Measurements from ENCODE around the gene ELK3.

ELK3 gene

GRCh38 chr12:96258104-96258961 lies 64.2 kb downstream of the ELK3 start:
- DNase-seq (ENCODE audit: low spot score): peak; percentile 74

- DNase-seq (ENCODE audit: low spot score): no peak
Observed at GRCh38 chr12:96260231-96260630, 66.1 kb downstream of the ELK3 start.

- no peak for DNase-seq (ENCODE audit: low spot score)
Observed at GRCh38 chr12:96260644-96261043, 66.5 kb downstream of the ELK3 start.

DNA sequence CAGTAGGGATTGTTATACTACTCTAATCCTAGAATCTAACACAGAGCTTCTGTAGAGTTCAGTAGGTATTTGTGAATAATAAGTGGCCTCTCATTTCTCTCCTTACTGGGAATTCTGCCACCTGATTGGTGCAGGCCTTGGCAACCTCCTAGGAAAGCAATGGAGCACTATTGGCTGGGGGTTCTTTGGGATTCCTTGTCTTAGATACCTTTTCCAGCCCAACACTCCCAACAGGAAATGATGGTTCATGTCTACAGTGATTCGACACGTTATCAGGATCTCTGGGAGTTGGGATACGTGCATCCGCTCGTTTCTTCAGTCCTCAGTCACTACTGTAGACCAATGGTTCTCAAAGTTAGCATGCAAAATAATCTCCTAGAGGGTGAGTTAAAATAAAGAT lies 67.4 kb downstream of the ELK3 start:
- no peak for DNase-seq (ENCODE audit: low spot score)

DNA sequence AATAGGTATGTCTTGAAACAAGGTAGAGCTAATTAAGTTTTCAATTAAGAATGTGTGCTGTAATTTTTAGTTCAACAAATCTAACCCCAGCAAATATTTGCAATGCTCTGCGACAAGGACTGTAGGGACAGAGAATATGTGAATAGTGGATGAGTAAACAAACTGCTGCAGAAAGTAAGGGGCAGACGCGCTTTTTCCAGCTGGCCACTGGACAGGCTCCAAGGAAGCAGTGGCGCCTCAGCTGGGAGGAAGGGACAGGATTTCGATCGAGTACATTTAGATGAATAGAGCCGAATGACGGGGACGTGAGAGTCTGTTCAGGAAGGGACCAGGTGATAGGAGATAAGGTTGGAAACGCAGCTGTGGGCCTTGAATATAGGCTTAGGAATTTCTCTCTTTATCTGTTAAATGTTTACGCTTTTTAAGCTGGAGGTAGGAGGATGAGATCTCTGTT lies 69.3 kb downstream of the ELK3 start:
- DNase-seq (ENCODE audit: low spot score): no peak

DNA sequence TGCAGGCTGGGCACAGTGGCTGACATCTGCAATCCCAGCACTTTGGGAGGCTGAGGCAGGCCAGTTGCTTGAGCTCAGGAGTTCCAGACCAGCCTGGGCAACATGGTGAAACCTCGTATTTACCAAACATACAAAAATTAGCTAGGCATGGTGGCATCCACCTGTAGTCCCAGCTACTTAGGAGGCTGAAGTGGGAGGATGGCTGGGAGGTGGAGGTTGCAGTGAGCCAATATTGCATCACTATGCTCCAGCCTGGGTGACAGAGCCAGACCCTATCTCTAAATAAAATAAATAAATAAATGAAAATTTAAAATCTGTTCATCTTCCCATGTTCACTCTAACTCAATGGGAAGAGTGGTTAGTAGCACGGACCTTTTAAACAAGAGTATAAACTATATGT lies 71.2 kb downstream of the ELK3 start:
- DNase-seq (ENCODE audit: low spot score): no peak

DNA sequence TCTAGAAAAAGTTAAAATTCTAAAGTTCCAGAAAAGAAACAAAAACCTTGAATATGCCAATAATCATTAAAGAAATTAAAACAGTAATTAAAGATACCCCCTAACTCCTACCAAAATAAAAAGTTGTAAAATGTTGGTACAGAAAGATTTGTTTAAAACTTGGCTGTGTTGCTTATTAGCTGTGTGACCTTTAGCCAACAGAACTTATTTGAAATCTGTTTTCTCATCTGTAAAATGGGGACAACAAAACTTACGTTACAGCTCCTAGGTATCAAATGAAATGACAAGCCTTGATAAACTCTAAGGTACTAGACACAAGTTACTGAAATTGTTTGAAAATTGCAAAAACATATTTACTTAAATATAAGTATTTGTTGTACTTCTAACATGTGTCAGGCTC lies 71.7 kb downstream of the ELK3 start:
- no peak for DNase-seq (ENCODE audit: low spot score)

GRCh38 chr12:96266238-96266637 lies 72.1 kb downstream of the ELK3 start:
- DNase-seq (ENCODE audit: low spot score): no peak

DNA sequence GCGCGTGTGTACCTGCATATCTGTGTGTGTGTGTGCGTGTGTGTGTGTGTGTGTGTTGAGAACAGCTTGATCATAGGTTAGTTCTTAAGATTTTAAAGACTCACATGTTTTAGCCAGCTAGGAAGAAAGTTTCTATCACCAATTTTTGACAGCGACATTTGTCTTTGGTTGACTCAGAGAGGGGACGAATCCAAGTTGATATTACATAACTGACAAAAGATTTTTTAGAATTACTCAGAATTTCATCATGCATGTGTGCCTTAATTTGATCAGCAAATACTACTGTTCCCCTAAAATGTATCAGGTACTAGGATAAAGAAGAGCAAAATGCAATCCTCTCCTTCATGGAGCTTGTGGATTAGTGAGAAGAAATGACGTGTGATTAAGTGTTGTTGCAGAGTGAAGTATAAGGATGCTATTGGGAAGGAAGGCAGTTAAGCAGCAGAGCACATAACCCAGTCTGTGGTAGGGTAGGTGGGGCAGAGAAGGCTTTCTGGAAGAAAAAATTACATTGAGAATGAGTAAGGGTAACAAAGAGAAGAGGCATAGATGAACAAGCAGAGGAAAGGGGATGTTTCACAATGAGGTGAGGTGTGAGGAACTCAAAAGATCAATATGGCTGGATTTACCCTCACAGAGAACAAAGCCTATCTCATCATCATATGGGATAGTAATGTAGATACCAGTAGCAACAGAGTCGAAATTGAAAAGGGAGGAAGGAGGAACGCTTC lies 77.5 kb downstream of the ELK3 start:
- DNase-seq (ENCODE audit: low spot score): no peak

DNA sequence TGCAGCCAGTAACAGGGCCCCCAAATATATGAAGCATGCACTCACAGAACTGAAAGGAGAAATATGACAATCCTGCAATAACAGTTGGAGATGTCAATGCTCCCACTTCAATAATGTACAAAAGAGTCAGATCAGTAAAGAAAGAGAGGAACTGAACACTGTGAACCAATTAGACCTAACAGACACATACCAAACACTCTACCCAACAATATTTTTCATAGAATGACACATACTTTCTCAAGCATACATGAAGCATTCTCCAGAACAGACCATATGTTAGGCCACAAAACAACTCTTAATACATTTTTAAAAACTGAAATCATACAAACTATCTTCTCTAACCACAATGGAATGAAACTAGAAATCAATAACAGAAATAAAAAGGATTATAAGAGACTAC lies 80.2 kb downstream of the ELK3 start:
- DNase-seq (ENCODE audit: low spot score): no peak

DNA sequence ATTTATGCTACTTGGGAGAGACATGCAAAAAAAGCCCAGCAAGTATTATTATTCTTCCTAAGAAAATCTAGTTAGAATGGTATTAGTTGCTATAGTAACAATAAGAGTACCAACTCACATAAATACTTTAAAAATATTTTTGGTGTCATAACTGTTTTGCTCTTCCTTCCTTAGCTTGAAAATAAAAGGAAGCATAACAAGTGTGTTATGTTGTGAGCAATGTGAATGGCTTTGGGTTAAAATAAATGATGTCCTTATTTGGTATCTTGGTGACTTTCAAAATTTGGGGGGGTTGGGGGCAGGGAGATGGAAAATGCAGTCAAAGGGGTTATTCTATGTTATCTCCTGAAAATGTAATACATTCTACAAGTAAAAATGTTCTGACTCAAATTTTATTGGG lies 91.0 kb downstream of the ELK3 start:
- DNase-seq (ENCODE audit: low spot score): no peak

DNA sequence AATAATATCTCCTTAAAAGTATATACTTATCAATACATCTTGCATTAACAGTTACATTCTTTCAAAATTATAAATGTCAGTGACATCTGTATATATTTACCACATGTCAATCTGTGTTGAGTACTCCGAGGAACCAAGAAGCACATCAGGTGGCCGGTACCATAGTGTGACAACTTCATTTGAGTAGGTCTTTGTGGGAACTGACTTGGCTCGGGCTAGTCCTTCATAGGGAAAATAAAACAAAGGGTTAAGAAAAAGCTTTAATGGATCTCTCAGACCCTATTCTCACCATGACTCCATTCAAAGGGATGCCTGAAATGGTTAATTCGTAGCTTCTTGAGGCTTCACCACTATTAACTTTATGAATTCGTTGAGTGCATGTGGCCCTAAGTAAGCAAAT lies 94.9 kb downstream of the ELK3 start:
- no peak for DNase-seq (ENCODE audit: low spot score)

- DNase-seq (ENCODE audit: low spot score): no peak
Observed at GRCh38 chr12:96293093-96293492, 98.9 kb downstream of the ELK3 start.

DNA sequence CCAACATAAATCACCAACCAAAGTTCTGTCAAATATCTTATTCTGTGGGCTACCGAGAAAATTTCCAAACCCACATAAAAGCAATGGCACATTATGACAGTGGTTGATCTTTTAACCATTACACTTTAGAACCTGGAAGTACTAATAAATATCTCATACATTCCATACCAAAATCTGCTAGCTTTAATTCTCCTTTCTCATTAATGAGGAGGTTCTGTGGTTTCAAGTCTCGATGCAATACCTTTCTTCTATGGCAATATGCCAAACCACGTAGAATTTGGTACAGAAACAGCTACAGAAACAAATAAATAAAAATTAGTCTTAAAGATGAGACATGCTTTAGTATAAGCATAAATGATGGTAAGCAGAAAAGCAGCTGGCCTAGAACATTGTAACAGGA lies 100.7 kb downstream of the ELK3 start:
- DNase-seq (ENCODE audit: low spot score): no peak

DNA sequence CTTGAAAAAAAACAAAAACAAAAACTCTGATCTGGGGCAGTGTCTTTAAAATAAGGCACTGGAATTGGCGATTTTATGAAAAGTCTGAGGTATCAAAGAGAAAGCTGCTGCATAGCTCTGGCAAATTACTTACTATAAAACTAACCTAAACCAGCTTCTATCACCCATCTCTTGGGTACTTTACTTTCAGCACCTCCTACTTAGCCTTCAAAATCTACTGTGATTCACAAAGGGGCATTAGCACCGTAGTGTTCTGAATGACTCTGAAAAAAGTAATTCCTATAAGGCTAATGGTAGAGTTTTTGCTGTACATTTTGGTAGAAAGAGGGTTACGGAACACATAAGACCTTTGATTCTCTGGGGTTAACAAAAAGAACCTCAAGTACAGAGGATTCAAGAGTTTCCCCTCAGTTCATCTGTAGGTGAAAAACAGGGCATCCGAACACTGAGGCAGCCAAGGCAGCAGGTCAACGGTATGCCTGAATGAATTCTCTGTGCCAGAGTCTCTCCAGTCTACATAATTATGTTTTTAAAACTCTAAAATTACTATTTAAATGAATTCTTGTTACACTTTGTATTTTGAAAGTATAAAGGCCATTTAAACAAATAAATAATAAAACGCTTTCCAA lies 101.5 kb downstream of the ELK3 start:
- no peak for DNase-seq (ENCODE audit: low spot score)

DNA sequence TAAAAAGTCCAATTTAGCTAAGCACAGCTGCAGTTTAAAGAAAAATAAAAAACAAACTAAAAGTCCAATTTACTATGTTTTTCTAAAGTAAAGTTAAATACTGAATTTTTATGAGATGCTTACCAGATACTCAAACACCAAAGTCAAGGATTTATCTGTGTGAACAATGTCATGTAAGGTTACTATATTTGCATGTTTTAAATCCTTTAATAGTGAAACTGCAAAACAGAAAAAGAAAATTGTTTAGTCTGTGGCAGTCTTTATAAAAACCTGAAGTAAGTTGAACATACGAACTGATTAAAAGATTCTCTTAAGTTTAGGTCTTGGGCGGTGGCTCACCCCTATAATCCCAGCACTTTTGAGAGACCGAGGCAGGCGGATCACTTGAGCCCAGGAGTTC lies 103.3 kb downstream of the ELK3 start:
- no peak for DNase-seq (ENCODE audit: low spot score)

DNA sequence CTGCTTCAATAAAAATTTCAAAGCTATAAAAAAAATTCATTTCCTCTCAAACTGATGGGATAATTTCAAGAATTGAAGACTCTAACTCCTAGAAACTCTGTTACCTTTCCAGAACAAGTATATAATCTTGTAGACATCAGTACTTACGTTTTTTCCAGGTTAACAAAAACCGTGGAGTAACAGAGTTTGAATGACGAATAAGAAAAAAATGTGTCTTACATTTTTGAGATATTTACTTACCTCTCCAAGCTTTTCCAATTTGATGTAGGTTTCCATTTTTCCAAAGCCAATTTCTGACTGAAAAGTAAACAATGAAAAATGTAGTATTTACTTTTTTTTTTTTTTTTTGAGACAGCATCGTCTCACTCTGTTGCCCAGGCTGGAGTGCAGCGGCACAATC lies 105.9 kb downstream of the ELK3 start:
- DNase-seq (ENCODE audit: low spot score): no peak

- DNase-seq (ENCODE audit: low spot score): no peak
Observed at GRCh38 chr12:96301732-96302131, 107.6 kb downstream of the ELK3 start.

GRCh38 chr12:96302687-96303310 lies 108.6 kb downstream of the ELK3 start:
- no peak for DNase-seq (ENCODE audit: low spot score)

DNA sequence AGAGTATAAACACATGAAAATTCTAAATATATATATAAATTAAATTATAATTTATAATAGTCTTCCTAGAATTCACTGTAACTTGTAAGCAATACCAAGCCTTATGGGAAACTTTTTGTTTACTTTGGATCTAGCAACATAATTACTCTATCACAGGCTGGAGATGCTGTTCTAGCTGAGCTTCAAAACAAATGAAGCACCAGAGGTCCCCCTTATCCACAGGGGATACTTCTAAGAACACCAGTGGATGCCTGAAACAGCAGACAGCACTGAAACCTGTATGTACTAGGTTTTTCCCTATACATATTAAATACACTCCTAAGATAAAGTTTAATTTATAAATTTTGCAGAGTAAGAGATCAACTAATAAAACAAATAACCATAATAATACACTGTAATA lies 109.5 kb downstream of the ELK3 start:
- DNase-seq (ENCODE audit: low spot score): peak; percentile 21

DNA sequence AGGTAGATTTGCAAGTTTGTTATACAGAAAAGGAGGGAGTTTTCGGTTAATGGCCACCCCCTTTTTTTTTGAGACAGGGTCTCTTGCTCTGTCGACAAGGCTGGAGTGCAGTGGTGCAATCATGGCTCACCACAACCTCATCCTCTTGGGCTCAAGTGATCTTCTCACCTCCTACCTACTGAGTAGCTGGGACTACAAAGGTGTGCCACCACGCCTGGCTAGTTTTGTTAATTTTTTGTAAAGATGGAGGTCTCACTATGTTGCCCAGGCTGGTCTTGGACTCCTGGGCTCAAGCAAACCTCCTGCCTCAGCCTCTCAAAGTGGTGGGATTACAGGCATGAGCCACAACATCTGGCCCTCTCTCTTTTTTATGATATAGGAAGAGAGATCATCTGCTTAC lies 111.5 kb downstream of the ELK3 start:
- DNase-seq (ENCODE audit: low spot score): no peak

- DNase-seq (ENCODE audit: low spot score): no peak
Observed at GRCh38 chr12:96308881-96309280, 114.7 kb downstream of the ELK3 start.

DNA sequence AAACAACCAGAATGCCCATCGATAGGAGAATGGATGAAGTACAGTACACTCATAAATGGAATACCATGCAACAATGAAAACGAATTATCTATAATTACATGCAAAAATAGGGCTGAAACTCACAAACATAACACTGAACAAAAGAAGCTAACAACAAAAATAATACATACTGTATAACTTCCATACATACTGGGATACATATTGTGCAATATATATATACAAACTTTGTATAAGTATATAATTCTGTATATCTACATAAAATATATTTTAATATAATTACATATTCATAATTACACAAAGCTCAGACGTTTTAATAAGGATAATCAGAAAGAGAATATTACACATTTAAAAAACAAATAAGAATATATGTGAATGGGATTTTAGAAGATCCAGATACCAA lies 115.9 kb downstream of the ELK3 start:
- no peak for DNase-seq (ENCODE audit: low spot score)
